AG09319 (cell line): ENCODE data around the gene ETNK1.

Experiments used
- DNase-seq: peaks from one replicate; pipeline ENCODE4 v3.0.0-alpha.2; 2010; ENCODE audit warnings: low read depth; ENCODE audit errors: extremely low read depth
- CTCF ChIP-seq: IDR thresholded peaks from 2 replicates; pipeline ENCODE4 v1.5.1; 2011; ENCODE audit warnings: low read depth, mild to moderate bottlenecking, inconsistent platforms, low read length, moderate library complexity

ETNK1 gene

GRCh38 chr12:22624548-22624869, 462 bp upstream of the ETNK1 start:
- DNase-seq: no peak
- TF ChIP-seq CTCF: no peak

- no peak for DNase-seq
- TF ChIP-seq CTCF: no peak
Observed at GRCh38 chr12:22625762-22626294, 857 bp downstream of the ETNK1 start.

DNA sequence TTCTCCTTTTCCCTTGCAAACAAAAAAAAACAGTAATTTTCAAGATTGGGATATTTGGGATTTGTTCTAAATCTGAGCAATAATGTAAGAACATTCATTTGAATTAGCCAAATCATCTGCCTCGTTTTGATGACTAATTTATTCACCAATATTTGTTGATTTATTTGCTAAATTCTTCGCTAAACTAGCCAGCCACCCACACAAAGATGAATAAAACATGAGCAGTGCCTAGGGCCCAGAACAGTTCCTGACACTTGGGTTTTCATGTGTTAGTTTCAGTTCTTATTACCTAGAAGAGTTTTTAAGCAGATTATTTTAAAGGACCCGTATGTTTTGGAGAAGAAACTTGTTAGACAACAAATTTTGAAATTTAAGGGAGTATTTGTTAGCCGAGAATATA, 1.4 kb downstream of the ETNK1 start:
- no peak for TF ChIP-seq CTCF
- no peak for DNase-seq

GRCh38 chr12:22627371-22627770, 2.4 kb downstream of the ETNK1 start:
- no peak for DNase-seq
- no peak for TF ChIP-seq CTCF

- no peak for DNase-seq
- no peak for TF ChIP-seq CTCF
Observed at GRCh38 chr12:22628228-22628627, 3.3 kb downstream of the ETNK1 start.

GRCh38 chr12:22631863-22632463, 7.0 kb downstream of the ETNK1 start:
- TF ChIP-seq CTCF: peak; percentile 58
- no peak for DNase-seq

GRCh38 chr12:22634883-22635282, 9.9 kb downstream of the ETNK1 start:
- no peak for DNase-seq
- no peak for TF ChIP-seq CTCF
